A673 (cell line): ENCODE measurements around the gene SLC7A9.

Source experiments
- CTCF ChIP-seq: fragments of 300-800, 200-600 bp; sonication (generic); conservative IDR thresholded peaks from 2 replicates; pipeline ENCODE4 v1.5.1; 2017; ENCODE audit warnings: low read depth, mild to moderate bottlenecking, antibody characterized with exemption, low read length, moderate library complexity, mixed read lengths
- EZH2 ChIP-seq: fragments of 200-600 bp; sonication (generic); IDR thresholded peaks from 2 replicates; pipeline ENCODE4 v1.6.1; 2017; ENCODE audit warnings: borderline replicate concordance, low read depth, mild to moderate bottlenecking, mixed read lengths, antibody characterized with exemption, low read length; ENCODE audit not compliant: poor library complexity, severe bottlenecking

DNA sequence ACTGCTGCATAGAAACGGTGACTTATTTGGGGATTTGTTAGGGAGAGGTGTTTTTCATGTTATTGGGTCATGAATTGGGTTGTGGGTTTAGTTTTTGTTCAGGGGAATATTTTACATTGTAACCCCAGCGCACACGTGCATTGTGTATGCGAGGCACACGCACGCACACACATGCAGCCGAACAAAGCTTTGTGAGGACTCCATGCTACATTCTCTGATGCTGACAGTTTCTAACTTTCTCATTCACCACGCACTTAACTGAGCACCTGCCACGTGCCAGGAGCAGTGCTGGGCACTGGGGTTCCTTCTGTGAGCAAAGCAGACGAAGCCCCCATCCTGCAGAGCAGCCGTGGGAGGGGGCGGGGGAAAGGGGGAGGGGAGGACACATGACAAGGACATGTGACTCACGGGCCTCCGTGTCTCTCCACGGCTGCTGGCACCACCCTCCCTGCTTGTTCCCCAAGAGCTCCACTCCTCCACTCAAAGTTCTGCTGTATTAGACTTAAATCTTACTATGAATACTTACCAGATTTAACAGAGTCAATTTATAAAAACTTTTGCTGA lies 55.6 kb downstream of the SLC7A9 start:
- no peak for TF ChIP-seq EZH2
- TF ChIP-seq CTCF: no peak
